CD14-positive monocyte (primary cell): ENCODE data around the gene STARD10. TPM values are rescaled to one million over a fixed set of nuclear protein-coding genes. Genes with fewer than 3 reads are reported as not detected.

Experiments
- DNase-seq, 3 donors: peaks; one replicate each; pipeline ENCODE4 v3.0.0-alpha.2; 2011 to 2022
- H2AFZ ChIP-seq: 2 replicates; pipeline ENCODE4 v1.6.0; 2012; ENCODE audit warnings: mild to moderate bottlenecking, low read depth, low read length, inconsistent platforms; ENCODE audit not compliant: insufficient read depth, poor library complexity, severe bottlenecking
- H3K27ac ChIP-seq, 2 donors: 1 replicate in 1 of 2; 2 replicates in 1 of 2; pipeline ENCODE4 v1.5.1; 2012 to 2013; ENCODE audit warnings: low read length in 2 of 2, control low read depth in 1 of 2, inconsistent platforms in 1 of 2, low read depth in 1 of 2, mild to moderate bottlenecking in 1 of 2
- H3K27me3 ChIP-seq, 2 donors: one replicate each; pipeline versions ENCODE4 v1.6.0 to v1.6.1; 2011 to 2013; ENCODE audit warnings: low read length in 2 of 2; ENCODE audit not compliant: control insufficient read depth in 2 of 2, insufficient read depth in 2 of 2
- H3K36me3 ChIP-seq, 2 donors: replicated peaks in 1 of 2; 1 replicate in 1 of 2; 2 replicates in 1 of 2; pipeline versions ENCODE4 v1.5.1 to v1.6.1; 2012 to 2013; ENCODE audit warnings: low read length in 2 of 2, control low read depth in 1 of 2, inconsistent platforms in 1 of 2, mild to moderate bottlenecking in 1 of 2; ENCODE audit not compliant: insufficient read depth in 2 of 2, control insufficient read depth in 1 of 2
- H3K4me1 ChIP-seq, 2 donors: 1 replicate in 1 of 2; 2 replicates in 1 of 2; pipeline versions ENCODE4 v1.5.1 to v1.6.1; 2012 to 2013; ENCODE audit warnings: low read length in 2 of 2, control low read depth in 1 of 2, inconsistent platforms in 1 of 2, mild to moderate bottlenecking in 1 of 2, moderate library complexity in 1 of 2; ENCODE audit not compliant: insufficient read depth in 2 of 2, control insufficient read depth in 1 of 2
- H3K4me2 ChIP-seq: replicated peaks from 2 replicates; pipeline ENCODE3; 2012; ENCODE audit warnings: low read length, moderate library complexity, mild to moderate bottlenecking; ENCODE audit not compliant: poor library complexity, severe bottlenecking; ENCODE audit errors: extremely low read depth
- H3K4me3 ChIP-seq, 3 experiments: fragments of 200-600 bp in 1 of 3; sonication (generic) in 1 of 3; replicated peaks in 1 of 3; 1 replicate in 2 of 3; 2 replicates in 1 of 3; pipeline ENCODE4 v1.5.1; 2011 to 2013; ENCODE audit warnings: low read length in 3 of 3, mild to moderate bottlenecking in 3 of 3, control low read depth in 2 of 3, low read depth in 2 of 3, inconsistent platforms in 1 of 3, moderate library complexity in 1 of 3
- H3K79me2 ChIP-seq: 2 replicates; pipeline ENCODE4 v1.6.0; 2012; ENCODE audit warnings: mild to moderate bottlenecking, control low read depth, inconsistent platforms, low read length, moderate library complexity; ENCODE audit not compliant: insufficient read depth
- H3K9ac ChIP-seq: 2 replicates; pipeline ENCODE4 v1.6.0; 2017; ENCODE audit warnings: low read length, mild to moderate bottlenecking; ENCODE audit not compliant: insufficient read depth, poor library complexity, severe bottlenecking
- H3K9me3 ChIP-seq, 2 donors: replicated peaks in 1 of 2; 1 replicate in 1 of 2; 2 replicates in 1 of 2; pipeline versions ENCODE4 v1.5.1 to v1.6.1; 2012 to 2013; ENCODE audit warnings: low read length in 2 of 2, control low read depth in 1 of 2; ENCODE audit not compliant: control insufficient read depth in 1 of 2, insufficient read depth in 1 of 2
- H4K20me1 ChIP-seq: 2 replicates; pipeline ENCODE4 v1.6.0; 2012; ENCODE audit warnings: mild to moderate bottlenecking, low read length, control low read depth, moderate library complexity; ENCODE audit not compliant: insufficient read depth
- H3K27ac Mint-ChIP-seq, 7 donors: one replicate each; pipeline ENCODE4 v1.8.0; 2020; ENCODE audit warnings: mild to moderate bottlenecking in 7 of 7, mixed read lengths in 7 of 7, moderate library complexity in 6 of 7, inconsistent platforms in 2 of 7
- H3K27me3 Mint-ChIP-seq, 3 donors: one replicate each; pipeline ENCODE4 v1.8.0; 2021 to 2022; ENCODE audit warnings: low read depth in 3 of 3, mild to moderate bottlenecking in 3 of 3, mixed read lengths in 3 of 3, moderate library complexity in 3 of 3, inconsistent platforms in 1 of 3
- H3K36me3 Mint-ChIP-seq, 2 donors: one replicate each; pipeline ENCODE4 v1.8.0; 2020; ENCODE audit warnings: mixed read lengths in 2 of 2, inconsistent platforms in 1 of 2, mild to moderate bottlenecking in 1 of 2
- H3K4me1 Mint-ChIP-seq: one replicate; pipeline ENCODE4 v1.8.0; 2020; ENCODE audit warnings: mild to moderate bottlenecking, mixed read lengths
- H3K4me3 Mint-ChIP-seq, 2 donors: one replicate each; pipeline ENCODE4 v1.8.0; 2020; ENCODE audit warnings: mild to moderate bottlenecking in 2 of 2, mixed read lengths in 2 of 2, moderate library complexity in 1 of 2
- H3K9me3 Mint-ChIP-seq, 7 donors: one replicate each; pipeline ENCODE4 v1.8.0; 2020 to 2022; ENCODE audit warnings: mixed read lengths in 7 of 7, mild to moderate bottlenecking in 6 of 7, moderate library complexity in 6 of 7, inconsistent platforms in 2 of 7
- CTCF ChIP-seq: fragments of 200-600 bp; IDR thresholded peaks from one replicate; pipeline ENCODE4 v1.8.0; 2022; ENCODE audit warnings: antibody characterized with exemption, mild to moderate bottlenecking
- WGBS: methylation state at CpG from one replicate; pipeline ENCODE4 v1.1.5; 2013; ENCODE audit warnings: missing lambda C conversion rate; ENCODE audit not compliant: insufficient coverage; 5-methylcytosine and 5-hydroxymethylcytosine counted together
- intact Hi-C, 2 donors: fragments of 100-400 bp; cut with micrococcal nuclease; formaldehyde crosslinking; loops; one replicate each; pipeline versions ENCODE4 v1.15.0 to v1.15.1; 2023
- polyA plus RNA-seq, 3 donors: library from polyadenylated mRNA; depleted of rRNA in 1 of 3; unstranded in 2 of 3; stranded (reverse) in 1 of 3; fragments of 300-500 nt in 2 of 3; fragments of >200 nt in 1 of 3; fragmentation: Illumina TruSeq in 2 of 3; gene quantifications; 1 replicate in 2 of 3; 2 replicates in 1 of 3; pipeline ENCODE4 v1.2.3, GENCODE V29; 2012 to 2021

The STARD10 gene
- polyA plus RNA-seq, 3 donors: 13.6 to 18.7 (median 15.4) TPM

DNA sequence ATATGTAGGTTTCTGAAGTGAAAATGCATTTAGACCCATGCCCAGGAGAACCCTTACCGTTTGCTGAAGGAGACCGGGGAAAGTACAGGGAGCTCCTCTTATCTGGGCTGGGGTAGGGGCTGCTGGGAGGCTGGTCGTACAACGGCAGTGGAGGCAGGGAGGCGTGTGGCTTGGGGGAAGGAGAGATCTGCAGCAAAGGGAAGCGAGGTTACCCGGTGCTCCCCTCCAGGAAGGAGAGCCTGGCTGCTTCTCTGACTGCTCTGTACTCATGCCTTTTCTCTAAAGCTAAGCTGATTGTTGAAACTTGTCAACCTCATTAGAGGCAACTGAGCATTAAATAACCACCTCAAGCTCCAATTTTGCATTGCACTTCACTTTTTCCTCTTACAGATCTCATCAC is 47.5 kb upstream of the STARD10 start:
- Histone ChIP-seq H2AFZ (no peak overlapping the region), H3K9me3 (no peaks in the 10 kb centered on the region), H3K79me2 (no peaks in the 10 kb centered on the region), H4K20me1 (peaks cover 6% of the 10 kb centered on the region), H3K27me3 (no peaks in the 10 kb centered on the region), H3K36me3 (peaks cover 70 to 98% of the 10 kb centered on the region in 2 donors), H3K4me3 (no peak overlapping the region), H3K4me2 (no peak overlapping the region), H3K27ac (no peak overlapping the region), H3K9ac (no peak overlapping the region), H3K4me1 (peaks cover 0 to 1% of the 10 kb centered on the region in 2 donors)
- TF ChIP-seq CTCF: no peak
- Mint-ChIP-seq H3K4me1 (peaks cover under 1% of the 10 kb centered on the region), H3K36me3 (peaks cover 82 to 92% of the 10 kb centered on the region in 2 donors), H3K4me3 (no peak overlapping the region), H3K9me3 (no peaks in the 10 kb centered on the region), H3K27ac (peak overlapping the region in 5 of 7 donors; percentile 3 to 80 (median 15)), H3K27me3 (peaks cover 0 to 2% (median 1%) of the 10 kb centered on the region in 3 donors)
- DNase-seq: no peak
- 87% methylated on average over 3 of the region's 7 CpGs for WGBS
- intact Hi-C loops: no loop called here

- Histone ChIP-seq H3K9me3 (no peaks in the 10 kb centered on the region), H3K4me3 (no peak overlapping the region), H3K27me3 (no peaks in the 10 kb centered on the region), H3K4me2 (no peak overlapping the region), H3K9ac (no peak overlapping the region), H3K27ac (no peak overlapping the region), H2AFZ (no peak overlapping the region), H4K20me1 (peaks cover 6% of the 10 kb centered on the region), H3K79me2 (no peaks in the 10 kb centered on the region), H3K4me1 (peaks cover 6 to 8% of the 10 kb centered on the region in 2 donors), H3K36me3 (peaks cover 72 to 98% of the 10 kb centered on the region in 2 donors)
- DNase-seq: no peak
- Mint-ChIP-seq H3K9me3 (no peaks in the 10 kb centered on the region), H3K36me3 (peaks cover 84 to 90% of the 10 kb centered on the region in 2 donors), H3K4me3 (no peak overlapping the region), H3K4me1 (peaks cover 6% of the 10 kb centered on the region), H3K27ac (peak overlapping the region in 1 of 7 donors; percentile 10), H3K27me3 (peaks cover 0 to 2% (median 1%) of the 10 kb centered on the region in 3 donors)
- 94% methylated on average over 3 of the region's 4 CpGs for WGBS
- no peak for TF ChIP-seq CTCF
- intact Hi-C loops: no loop called here
Measured at GRCh38 chr11:72840780-72841179, 46.9 kb upstream of the STARD10 start.
